ENCODE data around the gene CSH2. TPM values are rescaled to one million over a fixed set of nuclear protein-coding genes. Genes with fewer than 3 reads are reported as not detected.

The CSH2 gene
- polyA plus RNA-seq, 2 of the 4 experiments (the other 2 are of a cell fraction), result not detected

DNA sequence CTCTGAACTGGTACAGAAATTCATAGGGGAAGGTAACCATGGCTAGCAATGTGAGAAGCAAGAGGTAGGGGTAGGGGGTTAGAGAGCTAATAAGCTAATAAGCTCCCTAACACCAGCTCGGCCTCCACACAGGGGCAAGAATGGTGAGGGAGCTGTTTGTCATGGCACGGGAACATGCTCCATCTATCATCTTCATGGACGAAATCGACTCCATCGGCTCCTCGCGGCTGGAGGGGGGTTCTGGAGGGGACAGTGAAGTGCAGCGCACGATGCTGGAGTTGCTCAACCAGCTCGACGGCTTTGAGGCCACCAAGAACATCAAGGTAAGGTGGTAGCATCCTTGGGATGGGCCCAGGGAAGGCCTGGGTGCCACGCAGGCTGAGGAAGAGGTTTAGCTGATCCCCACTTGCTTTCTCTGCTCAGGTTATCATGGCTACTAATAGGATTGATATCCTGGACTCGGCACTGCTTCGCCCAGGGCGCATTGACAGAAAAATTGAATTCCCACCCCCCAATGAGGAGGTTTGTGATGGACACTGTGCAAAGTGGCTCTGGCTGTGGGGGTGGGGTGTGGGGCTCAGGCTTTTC lies 42.5 kb downstream of the CSH2 start:
- 91% methylated on average over 15 of the region's 15 CpGs for WGBS (ENCODE audit: missing lambda C conversion rate)
- ChIA-PET POLR2A (no interaction called here), CTCF (interaction anchor here (1.0 to 4.8 kb wide), 6 partner anchors 8 to 21 kb away, joined by 3 to 33 read pairs (median 10); partner anchors contain the start of gene SMARCD2)
- no peak overlapping the region for H3K4me3 ChIP-seq
- ATAC-seq, result no peak
- H3K27ac ChIP-seq, result no peak overlapping the region
- H3K4me2 ChIP-seq, result no peak overlapping the region
- no peaks in the 10 kb centered on the region for H3K9me3 ChIP-seq
- TF ChIP-seq GATA3 (IDR thresholded peaks at IDR 0.05; ENCODE audit: borderline replicate concordance) (no peak), CHD2 (IDR thresholded peaks at IDR 0.05; ENCODE audit: low read length, partially characterized antibody) (no peak), HDAC2 (IDR thresholded peaks at IDR 0.05) (no peak), RCOR1 (IDR thresholded peaks at IDR 0.05; ENCODE audit: low read depth, low read length) (no peak)
- H3K4me1 ChIP-seq, result peaks cover 22% of the 10 kb centered on the region
- no peak for DNase-seq (ENCODE audit: low read depth in 1 of 2, low spot score in 1 of 2)
- FAIRE-seq, result no peak

DNA sequence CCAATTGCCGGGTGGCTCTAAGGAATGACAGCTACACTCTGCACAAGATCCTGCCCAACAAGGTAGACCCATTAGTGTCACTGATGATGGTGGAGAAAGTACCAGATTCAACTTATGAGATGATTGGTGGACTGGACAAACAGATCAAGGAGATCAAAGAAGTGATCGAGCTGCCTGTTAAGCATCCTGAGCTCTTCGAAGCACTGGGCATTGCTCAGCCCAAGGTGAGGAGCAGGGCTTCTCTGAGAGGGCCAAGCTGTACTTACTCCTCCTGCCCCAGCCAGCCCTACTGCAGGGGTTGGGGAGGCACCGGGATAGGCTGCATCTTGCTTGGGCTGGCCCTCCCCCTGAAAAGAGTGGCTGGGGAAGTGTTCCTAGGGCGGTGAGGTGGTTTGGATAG lies 43.2 kb downstream of the CSH2 start:
- H3K4me3 ChIP-seq, result no peak overlapping the region
- ChIA-PET CTCF (interaction anchor here (1.0 to 6.0 kb wide), 6 partner anchors 8 to 19 kb away, joined by 3 to 37 read pairs (median 12); no protein-coding TSS in a partner anchor), POLR2A (interaction anchor here (1.5 kb wide), 1 partner anchor 57 kb away, joined by 9 read pairs; the partner anchor contains the start of genes CCDC47 and DDX42)
- WGBS (ENCODE audit: missing lambda C conversion rate), result 92% methylated on average over 5 of the region's 5 CpGs
- no peaks in the 10 kb centered on the region for H3K9me3 ChIP-seq
- ATAC-seq (no peak), DNase-seq (ENCODE audit: low read depth in 1 of 2, low spot score in 1 of 2) (no peak), FAIRE-seq (no peak)
- no peak overlapping the region for H3K4me2 ChIP-seq
- peaks cover 27% of the 10 kb centered on the region for H3K4me1 ChIP-seq
- H3K27ac ChIP-seq, result no peak overlapping the region
- TF ChIP-seq TFCP2L1 (CRISPR knock-in tag; IDR thresholded peaks at IDR 0.05) (no peak), HOXA7 (CRISPR knock-in tag; IDR thresholded peaks at IDR 0.05) (no peak), JUNB (IDR thresholded peaks at IDR 0.05) (no peak), HDAC2 (IDR thresholded peaks at IDR 0.05) (no peak), NPAS2 (CRISPR knock-in tag; IDR thresholded peaks at IDR 0.05; ENCODE audit: borderline replicate concordance) (no peak)
- TF ChIP-seq, protein P1, sequence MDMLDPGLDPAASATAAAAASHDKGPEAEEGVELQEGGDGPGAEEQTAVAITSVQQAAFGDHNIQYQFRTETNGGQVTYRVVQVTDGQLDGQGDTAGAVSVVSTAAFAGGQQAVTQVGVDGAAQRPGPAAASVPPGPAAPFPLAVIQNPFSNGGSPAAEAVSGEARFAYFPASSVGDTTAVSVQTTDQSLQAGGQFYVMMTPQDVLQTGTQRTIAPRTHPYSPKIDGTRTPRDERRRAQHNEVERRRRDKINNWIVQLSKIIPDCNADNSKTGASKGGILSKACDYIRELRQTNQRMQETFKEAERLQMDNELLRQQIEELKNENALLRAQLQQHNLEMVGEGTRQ (IDR thresholded peaks at IDR 0.05), result no peak
- TF ChIP-seq, protein P2, sequence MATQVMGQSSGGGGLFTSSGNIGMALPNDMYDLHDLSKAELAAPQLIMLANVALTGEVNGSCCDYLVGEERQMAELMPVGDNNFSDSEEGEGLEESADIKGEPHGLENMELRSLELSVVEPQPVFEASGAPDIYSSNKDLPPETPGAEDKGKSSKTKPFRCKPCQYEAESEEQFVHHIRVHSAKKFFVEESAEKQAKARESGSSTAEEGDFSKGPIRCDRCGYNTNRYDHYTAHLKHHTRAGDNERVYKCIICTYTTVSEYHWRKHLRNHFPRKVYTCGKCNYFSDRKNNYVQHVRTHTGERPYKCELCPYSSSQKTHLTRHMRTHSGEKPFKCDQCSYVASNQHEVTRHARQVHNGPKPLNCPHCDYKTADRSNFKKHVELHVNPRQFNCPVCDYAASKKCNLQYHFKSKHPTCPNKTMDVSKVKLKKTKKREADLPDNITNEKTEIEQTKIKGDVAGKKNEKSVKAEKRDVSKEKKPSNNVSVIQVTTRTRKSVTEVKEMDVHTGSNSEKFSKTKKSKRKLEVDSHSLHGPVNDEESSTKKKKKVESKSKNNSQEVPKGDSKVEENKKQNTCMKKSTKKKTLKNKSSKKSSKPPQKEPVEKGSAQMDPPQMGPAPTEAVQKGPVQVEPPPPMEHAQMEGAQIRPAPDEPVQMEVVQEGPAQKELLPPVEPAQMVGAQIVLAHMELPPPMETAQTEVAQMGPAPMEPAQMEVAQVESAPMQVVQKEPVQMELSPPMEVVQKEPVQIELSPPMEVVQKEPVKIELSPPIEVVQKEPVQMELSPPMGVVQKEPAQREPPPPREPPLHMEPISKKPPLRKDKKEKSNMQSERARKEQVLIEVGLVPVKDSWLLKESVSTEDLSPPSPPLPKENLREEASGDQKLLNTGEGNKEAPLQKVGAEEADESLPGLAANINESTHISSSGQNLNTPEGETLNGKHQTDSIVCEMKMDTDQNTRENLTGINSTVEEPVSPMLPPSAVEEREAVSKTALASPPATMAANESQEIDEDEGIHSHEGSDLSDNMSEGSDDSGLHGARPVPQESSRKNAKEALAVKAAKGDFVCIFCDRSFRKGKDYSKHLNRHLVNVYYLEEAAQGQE (IDR thresholded peaks at IDR 0.05), result no peak
- TF ChIP-seq, protein P3, sequence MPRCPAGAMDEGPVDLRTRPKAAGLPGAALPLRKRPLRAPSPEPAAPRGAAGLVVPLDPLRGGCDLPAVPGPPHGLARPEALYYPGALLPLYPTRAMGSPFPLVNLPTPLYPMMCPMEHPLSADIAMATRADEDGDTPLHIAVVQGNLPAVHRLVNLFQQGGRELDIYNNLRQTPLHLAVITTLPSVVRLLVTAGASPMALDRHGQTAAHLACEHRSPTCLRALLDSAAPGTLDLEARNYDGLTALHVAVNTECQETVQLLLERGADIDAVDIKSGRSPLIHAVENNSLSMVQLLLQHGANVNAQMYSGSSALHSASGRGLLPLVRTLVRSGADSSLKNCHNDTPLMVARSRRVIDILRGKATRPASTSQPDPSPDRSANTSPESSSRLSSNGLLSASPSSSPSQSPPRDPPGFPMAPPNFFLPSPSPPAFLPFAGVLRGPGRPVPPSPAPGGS (IDR thresholded peaks at IDR 0.05), result no peak

DNA sequence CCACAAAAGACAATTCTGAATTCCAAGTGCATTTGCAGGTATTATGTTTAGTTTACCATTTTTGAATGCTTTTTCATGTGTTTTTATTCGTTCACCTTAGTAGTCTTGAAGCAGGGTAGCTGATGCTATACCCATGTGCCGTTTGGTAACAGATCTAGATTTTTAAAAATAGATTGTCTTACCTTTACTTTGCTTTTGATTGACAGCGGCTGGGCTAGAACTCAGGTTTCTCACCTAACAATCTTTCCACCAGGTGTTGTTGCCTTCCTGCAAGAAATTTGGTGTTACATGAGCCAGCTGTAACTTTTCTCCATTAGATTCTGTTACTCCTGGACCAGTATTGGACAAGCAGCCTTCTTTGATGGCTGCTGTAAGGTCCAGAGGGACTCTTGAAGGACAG lies 44.5 kb downstream of the CSH2 start:
- no peak for FAIRE-seq
- TF ChIP-seq MAFK (IDR thresholded peaks at IDR 0.05; ENCODE audit: partially characterized antibody), result no peak
- TF ChIP-seq EHF (CRISPR knock-in tag; IDR thresholded peaks at IDR 0.05), result no peak
- no peak for TF ChIP-seq FOXS1 (CRISPR knock-in tag; IDR thresholded peaks at IDR 0.05)
- TF ChIP-seq RCOR1 (IDR thresholded peaks at IDR 0.05; ENCODE audit: low read depth, low read length), result no peak
- no peak for TF ChIP-seq FOSB (CRISPR knock-in tag; IDR thresholded peaks at IDR 0.05)
- no peak for TF ChIP-seq HDAC2 (IDR thresholded peaks at IDR 0.05)
- TF ChIP-seq, protein P4, sequence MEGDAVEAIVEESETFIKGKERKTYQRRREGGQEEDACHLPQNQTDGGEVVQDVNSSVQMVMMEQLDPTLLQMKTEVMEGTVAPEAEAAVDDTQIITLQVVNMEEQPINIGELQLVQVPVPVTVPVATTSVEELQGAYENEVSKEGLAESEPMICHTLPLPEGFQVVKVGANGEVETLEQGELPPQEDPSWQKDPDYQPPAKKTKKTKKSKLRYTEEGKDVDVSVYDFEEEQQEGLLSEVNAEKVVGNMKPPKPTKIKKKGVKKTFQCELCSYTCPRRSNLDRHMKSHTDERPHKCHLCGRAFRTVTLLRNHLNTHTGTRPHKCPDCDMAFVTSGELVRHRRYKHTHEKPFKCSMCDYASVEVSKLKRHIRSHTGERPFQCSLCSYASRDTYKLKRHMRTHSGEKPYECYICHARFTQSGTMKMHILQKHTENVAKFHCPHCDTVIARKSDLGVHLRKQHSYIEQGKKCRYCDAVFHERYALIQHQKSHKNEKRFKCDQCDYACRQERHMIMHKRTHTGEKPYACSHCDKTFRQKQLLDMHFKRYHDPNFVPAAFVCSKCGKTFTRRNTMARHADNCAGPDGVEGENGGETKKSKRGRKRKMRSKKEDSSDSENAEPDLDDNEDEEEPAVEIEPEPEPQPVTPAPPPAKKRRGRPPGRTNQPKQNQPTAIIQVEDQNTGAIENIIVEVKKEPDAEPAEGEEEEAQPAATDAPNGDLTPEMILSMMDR (IDR thresholded peaks at IDR 0.05), result no peak
- TF ChIP-seq HOXB13 (CRISPR knock-in tag; IDR thresholded peaks at IDR 0.05; ENCODE audit: low read depth), result no peak
- TF ChIP-seq RFX5 (IDR thresholded peaks at IDR 0.05), result no peak
- TF ChIP-seq MAZ (IDR thresholded peaks at IDR 0.05; ENCODE audit: borderline replicate concordance, low read depth, low read length), result no peak
- TF ChIP-seq NPAS2 (CRISPR knock-in tag; IDR thresholded peaks at IDR 0.05; ENCODE audit: borderline replicate concordance), result no peak
- 91% methylated on average over 3 of the region's 3 CpGs for WGBS (ENCODE audit: missing lambda C conversion rate)
- no peak for DNase-seq (ENCODE audit: low read depth in 1 of 2, low spot score in 1 of 2)
- POLR2A ChIA-PET, result interaction anchor here (1.3 to 1.5 kb wide), 2 partner anchors 14 to 55 kb away, joined by 6 to 9 read pairs; partner anchors contain the start of genes CCDC47 and DDX42
- ATAC-seq, result no peak
- Histone ChIP-seq H3K4me3 (no peak overlapping the region), H3K4me1 (peaks cover 22% of the 10 kb centered on the region), H3K9me3 (no peaks in the 10 kb centered on the region), H3K4me2 (peak overlapping the region; percentile 98), H3K27ac (no peak overlapping the region)
- CTCF ChIA-PET, result interaction anchor here (1.3 to 6.0 kb wide), 7 partner anchors 9 to 132 kb away, joined by 3 to 37 read pairs (median 8); no protein-coding TSS in a partner anchor
